ENCODE data around the gene SLC44A3. TPM values are rescaled to one million over a fixed set of nuclear protein-coding genes. Genes with fewer than 3 reads are reported as not detected.
A peak's percentile ranks its signal among the peaks of the same experiment; 100 is the strongest.

The SLC44A3 gene
- total RNA-seq, 6 experiments from 2014 or later, result 1.9 to 8.7 (median 7.4) TPM

DNA sequence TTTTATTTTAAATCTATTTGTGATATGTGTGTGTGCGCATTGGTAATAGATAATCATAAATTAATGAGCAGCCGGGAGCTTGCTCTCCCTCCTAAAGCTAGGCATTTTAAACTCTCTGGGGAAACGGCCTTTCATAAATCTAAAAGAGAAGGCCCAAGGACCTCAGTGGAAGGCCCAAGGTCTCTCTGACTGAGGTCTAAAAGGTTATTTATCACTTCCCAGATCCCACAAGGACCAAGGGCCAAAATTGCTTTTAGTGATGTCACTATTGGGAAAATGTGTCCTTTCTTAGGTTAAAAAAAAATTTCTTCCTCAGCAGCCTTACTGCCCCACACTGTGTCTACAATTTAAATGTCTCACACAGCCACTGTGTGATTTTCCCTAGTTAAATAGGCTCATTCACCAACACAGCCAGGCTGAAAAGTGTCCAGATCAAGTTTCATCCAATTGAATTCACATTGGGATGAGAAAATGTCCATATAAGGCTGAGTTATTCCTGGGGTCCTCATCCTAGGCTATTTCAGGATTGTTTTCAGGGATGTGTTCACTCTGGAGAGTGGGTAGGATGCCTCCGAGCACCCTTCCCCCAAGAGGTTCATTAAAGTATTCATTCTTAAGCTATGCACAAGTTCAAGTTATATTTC lies 46.1 kb downstream of the SLC44A3 start:
- TF ChIP-seq, protein P1, sequence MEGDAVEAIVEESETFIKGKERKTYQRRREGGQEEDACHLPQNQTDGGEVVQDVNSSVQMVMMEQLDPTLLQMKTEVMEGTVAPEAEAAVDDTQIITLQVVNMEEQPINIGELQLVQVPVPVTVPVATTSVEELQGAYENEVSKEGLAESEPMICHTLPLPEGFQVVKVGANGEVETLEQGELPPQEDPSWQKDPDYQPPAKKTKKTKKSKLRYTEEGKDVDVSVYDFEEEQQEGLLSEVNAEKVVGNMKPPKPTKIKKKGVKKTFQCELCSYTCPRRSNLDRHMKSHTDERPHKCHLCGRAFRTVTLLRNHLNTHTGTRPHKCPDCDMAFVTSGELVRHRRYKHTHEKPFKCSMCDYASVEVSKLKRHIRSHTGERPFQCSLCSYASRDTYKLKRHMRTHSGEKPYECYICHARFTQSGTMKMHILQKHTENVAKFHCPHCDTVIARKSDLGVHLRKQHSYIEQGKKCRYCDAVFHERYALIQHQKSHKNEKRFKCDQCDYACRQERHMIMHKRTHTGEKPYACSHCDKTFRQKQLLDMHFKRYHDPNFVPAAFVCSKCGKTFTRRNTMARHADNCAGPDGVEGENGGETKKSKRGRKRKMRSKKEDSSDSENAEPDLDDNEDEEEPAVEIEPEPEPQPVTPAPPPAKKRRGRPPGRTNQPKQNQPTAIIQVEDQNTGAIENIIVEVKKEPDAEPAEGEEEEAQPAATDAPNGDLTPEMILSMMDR (IDR thresholded peaks at IDR 0.05), result no peak
- no peak for TF ChIP-seq POLR2A (IDR thresholded peaks at IDR 0.05)
- DNase-seq (no peak), ATAC-seq (no peak)
- Histone ChIP-seq H3K4me1 (no peaks in the 10 kb centered on the region), H3K4me3 (no peak overlapping the region), H3K27me3 (no peaks in the 10 kb centered on the region), H3K36me3 (no peaks in the 10 kb centered on the region), H3K9me3 (no peaks in the 10 kb centered on the region), H3K27ac (peak overlapping the region in 2 of 3 donors; percentile 14 to 47)
- intact Hi-C loops (cut with DNase I), result loop anchor here in 1 of 2 donors (10.0 kb wide), 1 partner anchor 169 kb away; no protein-coding TSS in a partner anchor
- WGBS (ENCODE audit: insufficient coverage, low coverage, low lambda C conversion rate, missing lambda C conversion rate), result 84% methylated on average over 4 of the region's 4 CpGs

GRCh38 chr1:94871031-94871430 lies 50.9 kb downstream of the SLC44A3 start:
- ATAC-seq (no peak), DNase-seq (no peak)
- intact Hi-C loops (cut with DNase I), result no loop called here
- 83% methylated on average over 1 of the region's 2 CpGs for WGBS (ENCODE audit: insufficient coverage, low coverage, low lambda C conversion rate, missing lambda C conversion rate)
- no peaks in the 10 kb centered on the region for H3K27me3 ChIP-seq
- H3K4me3 ChIP-seq, result no peak overlapping the region
- H3K36me3 ChIP-seq, result no peaks in the 10 kb centered on the region
- no peaks in the 10 kb centered on the region for H3K9me3 ChIP-seq
- TF ChIP-seq, protein P1 (IDR thresholded peaks at IDR 0.05), result no peak
- no peak for TF ChIP-seq POLR2A (IDR thresholded peaks at IDR 0.05)
- H3K4me1 ChIP-seq, result no peaks in the 10 kb centered on the region
- H3K27ac ChIP-seq, result no peak overlapping the region

GRCh38 chr1:94872771-94873495 lies 52.8 kb downstream of the SLC44A3 start:
- ATAC-seq, result no peak
- Histone ChIP-seq H3K36me3 (no peaks in the 10 kb centered on the region), H3K9me3 (no peaks in the 10 kb centered on the region), H3K27ac (no peak overlapping the region), H3K4me3 (no peak overlapping the region), H3K4me1 (no peaks in the 10 kb centered on the region), H3K27me3 (no peaks in the 10 kb centered on the region)
- intact Hi-C loops (cut with DNase I), result no loop called here
- WGBS (ENCODE audit: insufficient coverage, low coverage, low lambda C conversion rate, missing lambda C conversion rate), result 78% methylated on average over 4 of the region's 4 CpGs
- TF ChIP-seq, protein P1 (IDR thresholded peaks at IDR 0.05), result no peak
- no peak for TF ChIP-seq POLR2A (IDR thresholded peaks at IDR 0.05)
- DNase-seq, result no peak

DNA sequence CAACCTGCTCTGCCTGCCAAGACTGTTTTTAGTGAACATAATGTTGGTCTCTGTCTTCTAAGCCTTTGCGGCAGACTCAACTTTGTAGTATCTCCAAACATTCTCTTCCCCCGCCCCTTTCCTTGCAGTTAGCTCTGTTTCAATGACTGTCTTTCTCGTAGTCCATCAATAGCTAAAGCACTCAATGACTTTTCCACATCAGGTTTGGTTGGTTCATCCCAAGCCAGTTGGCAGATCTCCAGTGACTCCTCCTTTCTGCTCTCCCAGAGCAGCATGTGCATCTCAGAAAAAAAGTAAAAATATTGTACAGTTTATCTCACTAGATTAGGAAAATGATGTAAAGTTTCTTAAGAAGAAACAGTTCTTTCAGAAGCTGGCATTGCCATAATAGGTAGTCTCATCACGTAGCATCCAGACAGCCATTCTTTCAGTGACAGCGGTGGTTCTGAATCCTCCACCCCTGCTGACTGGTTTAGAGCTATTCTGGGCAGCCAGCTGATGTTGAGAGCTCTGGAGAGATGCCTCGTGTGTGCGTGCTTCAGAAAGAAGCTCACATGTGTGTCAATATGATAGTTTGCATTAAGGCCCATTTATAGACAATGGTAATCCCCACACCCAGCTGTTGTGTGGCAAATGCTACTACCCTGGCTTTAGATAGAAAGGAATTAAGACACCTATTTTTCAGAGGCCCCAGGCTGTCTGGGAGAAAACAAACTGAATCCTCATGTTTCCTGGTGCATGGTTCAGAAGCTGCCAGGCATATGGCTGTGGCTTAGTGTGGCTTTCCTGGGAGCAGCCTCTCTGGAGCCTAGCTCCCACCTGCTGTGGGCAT lies 53.6 kb downstream of the SLC44A3 start:
- no peaks in the 10 kb centered on the region for H3K9me3 ChIP-seq
- no peaks in the 10 kb centered on the region for H3K27me3 ChIP-seq
- DNase-seq, result no peak
- no peak for ATAC-seq
- no peak overlapping the region for H3K27ac ChIP-seq
- TF ChIP-seq, protein P1 (IDR thresholded peaks at IDR 0.05), result no peak
- TF ChIP-seq POLR2A (IDR thresholded peaks at IDR 0.05), result no peak
- intact Hi-C loops (cut with DNase I), result no loop called here
- no peak overlapping the region for H3K4me3 ChIP-seq
- no peaks in the 10 kb centered on the region for H3K4me1 ChIP-seq
- 88% methylated on average over 7 of the region's 7 CpGs for WGBS (ENCODE audit: insufficient coverage, low coverage, low lambda C conversion rate, missing lambda C conversion rate)
- no peaks in the 10 kb centered on the region for H3K36me3 ChIP-seq
